Ammon's horn (tissue), 1 donor: ENCODE data around the gene KLF4.
A peak's percentile ranks its signal among the peaks of the same experiment; 100 is the strongest.
"Not testable (repeated sequence)": the region's sequence is repeated elsewhere in the genome, so short reads cannot be mapped to it uniquely, and the experiment has no call there.

ENCODE experiments used
- DNase-seq: peaks from one replicate; pipeline ENCODE4 v3.0.0-alpha.2; 2016; ENCODE audit warnings: low spot score

The KLF4 gene

DNA sequence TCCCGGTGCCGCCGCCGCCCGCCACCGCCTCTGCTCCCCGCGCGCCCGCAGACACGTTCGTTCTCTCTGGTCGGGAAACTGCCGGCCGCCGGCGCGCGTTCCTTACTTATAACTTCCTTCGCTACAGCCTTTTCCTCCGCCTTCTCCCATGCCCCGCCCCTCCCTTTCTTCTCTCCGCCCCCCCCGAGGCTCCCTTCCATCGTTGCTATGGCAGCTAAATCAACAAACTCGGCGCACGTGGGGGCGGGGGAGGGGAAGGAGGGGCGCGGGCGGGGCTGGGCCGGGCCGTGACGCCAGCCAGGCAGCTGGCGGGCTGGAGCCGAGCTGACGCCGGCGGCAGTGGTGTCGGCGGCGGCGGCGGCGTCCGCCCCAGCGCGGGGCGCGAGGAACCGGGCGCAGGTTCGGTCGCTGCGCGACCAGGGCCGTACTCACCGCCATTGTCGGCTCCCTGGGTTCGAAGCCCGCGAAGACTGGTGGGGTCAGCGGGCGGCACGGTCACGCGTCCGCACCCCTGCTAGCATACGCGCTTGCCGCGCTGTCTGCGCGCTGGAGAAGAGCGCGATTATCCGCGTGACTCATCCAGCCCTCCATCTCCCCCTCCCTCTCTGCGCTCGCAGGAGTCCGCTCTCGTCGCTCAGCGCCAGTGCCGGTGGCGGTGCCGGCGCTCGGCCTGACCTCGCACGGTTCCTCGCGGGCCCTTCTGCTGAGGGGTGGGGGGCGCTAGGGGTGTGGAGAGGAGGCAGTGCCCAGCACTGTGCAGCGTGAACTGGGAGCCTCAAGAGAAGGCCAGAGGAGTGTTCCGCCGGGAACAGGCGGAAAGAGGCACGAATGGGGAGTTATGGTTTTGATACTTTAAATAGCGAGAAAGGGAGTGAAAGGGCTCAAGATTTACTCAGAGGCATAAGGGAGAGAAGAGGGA, at the start of gene KLF4:
KLF4 (minus strand) TSS at position 83 of the 919 bp plus-strand sequence. CDS start 597 bp downstream, outside the sequence.
- DNase-seq = peak; percentile 87

DNA sequence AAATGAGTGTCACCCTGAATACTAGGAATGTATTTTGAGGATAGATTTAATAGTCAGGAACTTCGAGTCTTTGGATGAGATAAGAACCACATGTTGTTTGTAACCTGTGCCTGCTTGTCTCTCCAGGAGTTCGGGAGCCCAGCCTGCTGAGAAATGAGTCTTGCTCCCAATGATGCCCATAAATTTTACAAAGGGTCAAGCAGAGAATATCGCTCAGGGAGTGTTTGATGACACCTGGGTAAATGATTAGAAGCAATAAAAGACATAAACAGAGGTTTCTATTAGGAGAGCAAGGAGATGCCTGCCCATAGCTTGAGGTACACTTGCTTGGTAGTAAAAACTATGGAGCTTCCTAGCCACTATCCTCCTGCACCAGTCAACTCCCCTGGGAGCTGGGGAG, 46.9 kb upstream of the KLF4 start:
- no peak for DNase-seq

DNA sequence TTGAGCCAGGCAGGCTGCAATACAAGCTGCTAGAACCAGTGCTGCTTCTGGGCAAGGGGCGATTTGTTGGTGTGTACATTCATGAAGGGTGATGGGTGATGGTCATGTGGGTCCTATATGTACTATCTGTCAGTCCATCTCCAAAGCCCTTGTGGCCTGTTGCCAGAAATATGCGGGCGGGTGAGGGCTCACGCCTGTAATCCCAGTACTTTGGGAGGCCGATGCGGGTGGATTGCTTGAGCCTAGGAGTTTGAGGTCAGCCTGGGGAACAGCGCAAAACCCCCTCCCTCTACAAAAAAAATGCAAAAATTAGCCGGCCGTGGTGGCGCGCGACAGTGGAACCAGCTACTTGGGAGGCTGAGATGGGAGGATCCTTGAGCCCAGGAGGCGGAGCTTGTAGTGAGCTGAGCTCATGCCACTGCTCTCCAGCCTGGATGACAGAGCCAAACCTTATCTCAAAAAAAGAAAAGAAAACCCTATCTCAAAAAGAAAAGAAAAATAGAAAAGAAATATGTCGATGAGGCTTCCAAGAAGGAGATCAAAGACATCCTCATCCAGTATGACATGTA, 45.0 kb upstream of the KLF4 start:
- no peak for DNase-seq

GRCh38 chr9:107530679-107531078, 41.1 kb upstream of the KLF4 start:
- DNase-seq = no peak

GRCh38 chr9:107528686-107529085, 39.1 kb upstream of the KLF4 start:
- DNase-seq = no peak

DNA sequence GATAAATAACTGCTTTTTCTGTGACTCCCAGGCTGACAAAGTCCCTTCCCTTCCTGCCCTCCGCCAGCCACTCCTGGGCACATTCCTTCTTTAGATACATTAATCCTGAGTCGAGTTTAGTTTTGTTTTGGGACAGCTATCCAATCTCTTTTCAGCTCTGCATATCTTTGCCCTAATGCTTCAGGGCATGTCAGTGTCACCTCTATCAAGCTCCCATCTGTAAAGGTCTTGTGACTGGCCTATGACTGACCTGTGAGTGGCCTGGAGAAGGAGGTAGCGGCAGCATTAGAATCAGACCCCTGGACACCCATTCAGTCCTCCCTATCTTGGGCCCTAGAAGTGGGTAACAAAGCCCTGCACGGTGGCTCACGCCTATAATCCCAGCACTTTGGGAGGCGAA, 34.0 kb upstream of the KLF4 start:
- no peak for DNase-seq

DNA sequence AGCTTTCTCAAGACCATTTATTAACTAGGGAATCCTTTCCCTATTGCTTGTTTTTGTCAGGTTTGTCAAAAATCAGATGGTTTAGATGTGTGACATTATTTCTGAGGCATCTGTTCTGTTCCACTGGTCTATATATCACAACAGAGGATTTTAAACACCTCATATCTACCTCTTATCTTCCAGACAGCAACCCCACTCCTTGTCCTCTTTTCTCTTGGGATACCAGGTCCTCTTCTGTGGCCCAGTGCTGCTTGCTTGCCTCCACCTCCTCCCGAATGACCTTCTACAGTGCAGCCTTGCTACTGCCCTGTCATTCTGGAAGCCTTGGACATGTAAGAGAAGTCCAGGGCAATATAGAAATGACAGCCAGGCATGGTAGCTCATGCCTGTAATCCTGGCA, 30.6 kb upstream of the KLF4 start:
- DNase-seq = no peak

- DNase-seq = no peak
Measured at GRCh38 chr9:107518037-107518807, 28.7 kb upstream of the KLF4 start.

DNA sequence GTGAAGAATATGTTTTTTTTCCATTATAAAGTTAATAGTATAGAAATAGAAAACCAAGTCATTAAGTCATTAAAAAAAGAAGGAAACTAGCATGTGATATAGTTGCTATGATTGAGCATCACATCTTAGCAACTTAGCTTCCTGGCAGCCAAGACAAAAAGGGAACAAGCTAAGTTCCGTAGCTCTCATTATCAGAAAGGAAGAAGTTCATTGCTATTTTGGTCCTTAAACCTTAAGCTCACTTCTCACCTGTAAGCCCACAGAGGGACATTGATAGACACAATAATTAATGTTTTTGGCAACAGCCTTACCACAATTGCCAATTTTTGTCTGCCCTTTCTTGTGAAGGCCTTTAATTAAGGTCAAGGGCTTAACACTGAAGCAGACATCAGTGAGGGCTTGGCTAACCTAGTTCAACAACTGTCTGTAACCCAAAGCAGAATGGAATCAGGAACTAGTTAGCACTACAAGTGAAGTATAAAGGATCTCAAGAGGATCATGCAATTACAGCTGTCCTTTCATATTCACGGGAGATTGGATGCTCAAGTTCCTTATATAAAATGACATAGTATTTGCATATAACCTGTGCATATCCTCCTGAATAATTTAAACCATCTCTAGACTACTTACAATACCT, 24.0 kb upstream of the KLF4 start:
- DNase-seq = no peak

DNA sequence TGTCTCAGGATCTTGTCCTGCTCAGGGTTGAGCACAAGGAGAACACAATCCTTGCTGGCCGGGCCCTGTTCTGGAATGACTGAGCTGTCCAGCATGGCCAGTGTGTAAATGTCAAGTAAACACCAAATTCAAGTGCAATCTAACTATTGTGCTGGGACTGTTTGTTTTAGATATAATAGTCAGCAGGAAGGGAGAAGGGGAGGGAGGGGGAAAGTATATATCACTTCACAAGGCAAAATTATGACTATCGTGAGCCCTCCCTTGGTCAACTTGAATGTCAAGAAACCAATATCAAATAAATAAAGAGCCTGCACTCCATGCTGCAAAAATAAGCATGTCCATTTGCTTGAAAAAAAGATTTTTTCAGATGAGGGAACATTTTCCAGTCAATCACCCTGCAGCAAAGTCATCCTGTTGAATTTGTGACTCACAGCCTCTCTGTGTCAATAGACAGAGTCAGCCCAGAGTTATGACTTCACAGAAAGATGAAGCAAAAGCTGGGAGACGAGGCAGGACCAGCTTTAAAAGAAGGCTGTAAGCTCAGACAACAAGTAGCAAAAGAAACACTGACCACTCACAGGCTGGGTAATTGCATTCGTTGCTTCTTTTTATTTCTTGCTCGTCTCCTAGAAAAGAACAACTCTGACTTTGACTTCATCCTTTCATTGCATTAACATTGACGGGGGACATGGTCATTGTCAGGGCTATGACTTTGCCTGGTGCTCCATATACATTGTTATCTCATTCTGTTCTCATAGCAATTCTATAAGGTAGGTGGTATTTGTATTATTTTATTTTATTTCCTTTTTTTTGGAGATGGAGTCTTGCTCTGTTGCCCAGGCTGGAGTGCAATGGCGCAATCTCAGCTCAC, 15.3 kb upstream of the KLF4 start:
- DNase-seq = no peak

DNA sequence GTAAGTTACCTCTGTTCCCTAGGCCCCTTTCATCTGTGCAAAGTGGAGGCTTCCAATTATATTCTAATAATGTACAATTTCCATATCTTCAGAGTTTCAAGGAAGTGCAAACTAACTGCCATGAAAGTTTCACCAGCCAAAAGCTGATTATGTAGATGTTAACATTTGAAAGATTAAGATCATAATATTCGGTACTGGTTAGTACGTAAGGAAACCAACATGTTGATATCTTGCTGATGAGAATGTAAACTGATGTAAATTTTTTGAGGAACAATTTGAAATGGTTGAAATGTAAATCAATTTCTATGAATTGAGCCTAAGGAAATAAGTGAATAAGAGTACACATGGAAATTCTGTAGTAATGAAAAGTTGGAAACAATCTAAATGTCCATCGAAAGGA, 12.9 kb upstream of the KLF4 start:
- DNase-seq = no peak

DNA sequence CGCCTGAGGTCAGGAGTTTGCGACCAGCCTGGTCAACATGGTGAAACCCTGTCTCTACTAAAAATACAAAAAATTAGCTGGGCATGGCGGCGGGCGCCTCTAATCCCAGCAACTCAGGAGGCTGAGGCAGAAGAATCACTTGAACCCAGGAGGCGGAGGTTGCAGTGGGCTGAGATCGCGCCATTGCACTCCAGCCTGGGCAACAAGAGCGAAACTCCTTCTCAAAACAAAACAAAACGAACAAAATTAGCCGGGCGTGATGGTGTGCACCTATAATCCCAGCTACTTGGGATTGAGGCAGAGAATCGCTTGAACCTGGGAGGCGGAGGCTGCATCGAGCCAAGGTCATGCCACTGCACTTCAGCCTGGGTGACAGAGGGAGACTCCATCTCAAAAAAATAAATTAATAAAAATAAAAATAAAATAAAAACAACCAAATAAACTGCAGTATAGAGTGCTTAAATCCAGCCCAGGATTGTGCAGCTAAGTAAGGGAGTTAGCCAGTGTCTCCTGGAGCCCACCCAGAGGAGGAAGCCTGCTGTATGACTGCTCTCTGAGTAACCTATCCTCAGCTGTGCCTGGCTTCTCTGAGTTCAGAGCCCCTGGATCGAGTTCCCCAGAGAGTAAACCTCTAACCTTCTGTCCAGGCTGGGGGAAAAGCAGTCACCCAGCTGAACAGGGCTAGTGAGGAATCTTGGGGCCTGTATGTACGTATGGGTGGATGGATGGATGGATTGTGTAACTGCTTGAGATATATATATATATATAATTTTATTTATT, 11.0 kb upstream of the KLF4 start:
- not testable (repeated sequence) for DNase-seq

GRCh38 chr9:107496976-107497375, 7.4 kb upstream of the KLF4 start:
- DNase-seq = no peak

- no peak for DNase-seq
Measured at GRCh38 chr9:107492381-107492970, 2.9 kb upstream of the KLF4 start.

DNA sequence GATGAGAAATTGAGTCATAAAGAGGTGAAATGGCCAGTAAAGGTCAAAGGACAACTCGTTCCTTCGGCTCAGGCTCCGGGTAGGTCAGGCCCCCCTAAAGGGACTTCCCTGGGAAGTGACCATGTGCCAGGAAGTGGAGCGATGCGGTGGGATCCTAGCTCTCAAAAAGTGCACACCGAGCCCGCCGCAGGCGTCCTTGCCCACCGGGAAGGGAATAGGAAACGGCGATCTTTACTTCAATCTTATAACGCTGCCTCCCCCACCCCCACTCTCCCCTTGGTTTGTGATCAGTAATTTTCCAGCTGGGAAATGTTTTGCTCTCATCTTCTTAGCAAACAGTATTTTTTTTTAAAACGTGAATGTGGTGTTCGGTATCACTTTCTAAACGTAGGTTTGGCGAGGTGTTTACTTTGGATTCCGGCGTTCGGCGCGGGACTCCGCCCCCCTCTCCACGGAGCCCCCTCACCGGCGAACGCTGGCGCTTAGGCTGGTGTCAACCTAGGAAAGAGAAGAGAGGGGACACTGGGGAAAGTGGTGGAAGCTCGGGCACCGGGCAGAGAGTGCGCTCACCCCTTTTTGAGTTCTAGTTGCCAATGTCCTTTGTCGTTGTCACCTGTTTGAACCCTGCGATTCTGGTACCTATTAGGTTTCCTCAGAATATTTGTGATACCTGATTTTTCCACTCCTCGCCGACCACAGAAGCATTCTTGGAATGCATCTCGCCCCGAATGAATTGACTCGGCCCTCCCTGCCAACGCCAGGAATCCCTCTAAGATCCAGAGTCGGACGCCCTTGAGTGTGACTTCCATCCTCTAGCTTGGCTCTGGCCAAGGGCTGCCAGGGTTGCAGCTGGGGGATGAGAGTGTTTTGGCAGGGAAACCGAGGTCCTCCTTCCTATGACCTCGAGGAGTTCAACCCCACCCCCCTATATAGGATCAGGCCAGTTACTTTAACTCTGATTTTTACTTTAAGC, 1.8 kb upstream of the KLF4 start:
- no peak for DNase-seq

- not testable (repeated sequence) for DNase-seq
Measured at GRCh38 chr9:107490606-107490970, 1.0 kb upstream of the KLF4 start.

- no peak for DNase-seq
Measured at GRCh38 chr9:107489144-107489673, 360 bp downstream of the KLF4 start.

- no peak for DNase-seq
Measured at GRCh38 chr9:107488375-107489143, 1.0 kb downstream of the KLF4 start.
